ENCODE measurements around the gene IL4R.
"Not testable (repeated sequence)": the region's sequence is repeated elsewhere in the genome, so short reads cannot be mapped to it uniquely, and the experiment has no call there.

Gene IL4R

DNA sequence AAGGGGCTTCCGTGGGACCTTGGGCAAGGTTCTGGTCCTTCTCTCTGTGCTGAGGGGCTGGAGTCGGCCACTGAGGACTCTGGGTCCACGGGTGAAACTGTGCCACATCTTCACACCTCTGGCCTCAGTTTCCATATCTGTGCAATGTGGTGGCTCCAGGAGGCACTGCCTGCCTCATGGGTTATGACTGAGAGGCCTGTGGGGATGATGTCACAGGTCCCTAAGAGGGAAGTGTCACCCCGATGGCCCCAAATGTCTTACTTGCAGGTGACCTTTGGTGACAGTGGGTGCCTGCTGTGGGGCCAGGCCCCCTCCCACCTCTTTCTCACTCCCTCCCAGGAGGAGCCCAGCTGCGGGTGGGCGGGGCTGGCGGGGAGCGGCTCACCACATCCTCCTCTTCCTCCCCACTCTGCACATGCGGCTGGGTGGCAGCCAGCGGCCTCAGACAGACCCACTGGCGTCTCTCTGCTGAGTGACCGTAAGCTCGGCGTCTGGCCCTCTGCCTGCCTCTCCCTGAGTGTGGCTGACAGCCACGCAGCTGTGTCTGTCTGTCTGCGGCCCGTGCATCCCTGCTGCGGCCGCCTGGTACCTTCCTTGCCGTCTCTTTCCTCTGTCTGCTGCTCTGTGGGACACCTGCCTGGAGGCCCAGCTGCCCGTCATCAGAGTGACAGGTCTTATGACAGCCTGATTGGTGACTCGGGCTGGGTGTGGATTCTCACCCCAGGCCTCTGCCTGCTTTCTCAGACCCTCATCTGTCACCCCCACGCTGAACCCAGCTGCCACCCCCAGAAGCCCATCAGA lies 88.2 kb downstream of the IL4R start, which contains the start of gene IL21R:
Gene IL21R (plus strand): TSS at position 407 of the 801 bp plus-strand sequence. CDS start 27,898 bp downstream, outside the sequence.
- DNase-seq = peak in 13 of 51 donors; percentile 6 to 43 (median 17)

DNA sequence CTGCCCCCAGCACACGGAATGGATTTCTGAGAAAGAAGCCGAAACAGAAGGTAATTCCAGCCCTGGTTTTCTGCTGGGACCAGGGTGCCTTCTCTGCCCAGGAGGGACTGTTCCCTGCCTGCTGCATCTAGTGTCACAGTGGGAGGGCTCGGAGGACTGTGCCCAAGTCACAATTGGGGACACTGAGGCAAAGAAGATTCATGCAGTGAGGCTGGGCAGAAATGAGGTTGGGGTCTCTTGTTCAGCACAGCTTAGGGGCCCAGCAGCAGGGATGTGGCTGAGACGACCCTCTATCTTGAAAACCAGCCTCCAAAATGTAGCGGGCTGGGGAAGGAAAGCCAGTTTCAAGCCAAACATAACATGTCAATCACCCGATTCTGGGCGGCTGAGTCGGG lies 88.8 kb downstream of the IL4R start:
- no peak for DNase-seq

DNA sequence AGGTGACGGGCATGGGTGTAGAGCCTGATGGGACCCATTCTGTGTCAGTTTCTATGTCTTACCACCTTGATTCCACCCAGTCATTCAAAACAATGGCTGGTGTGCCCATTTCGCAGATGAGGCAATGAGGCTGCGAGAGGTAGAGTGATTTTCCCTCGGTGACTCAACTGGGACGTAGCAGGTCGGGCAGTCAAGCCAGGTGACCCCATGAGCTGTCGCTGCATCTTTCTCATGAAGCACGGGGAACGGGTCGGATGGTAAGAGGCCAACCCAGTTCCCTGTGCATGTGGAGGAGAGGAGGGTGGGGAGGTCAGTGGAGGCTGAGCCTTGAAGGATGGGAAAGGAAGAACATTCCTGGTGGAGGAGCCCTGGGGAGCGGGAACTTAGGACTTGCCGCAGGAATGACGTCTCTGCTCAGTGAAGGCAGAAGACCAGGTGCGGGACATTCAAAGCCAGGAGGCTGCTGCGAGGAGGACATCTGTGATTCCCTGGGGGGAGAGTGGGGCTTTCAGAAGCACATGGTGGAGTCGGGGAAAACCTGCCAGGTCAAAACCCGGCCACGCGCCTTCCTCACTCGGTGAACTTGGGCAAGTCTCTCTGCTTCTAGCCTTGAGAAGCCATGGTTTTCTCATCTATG lies 89.3 kb downstream of the IL4R start:
- no peak for DNase-seq

DNA sequence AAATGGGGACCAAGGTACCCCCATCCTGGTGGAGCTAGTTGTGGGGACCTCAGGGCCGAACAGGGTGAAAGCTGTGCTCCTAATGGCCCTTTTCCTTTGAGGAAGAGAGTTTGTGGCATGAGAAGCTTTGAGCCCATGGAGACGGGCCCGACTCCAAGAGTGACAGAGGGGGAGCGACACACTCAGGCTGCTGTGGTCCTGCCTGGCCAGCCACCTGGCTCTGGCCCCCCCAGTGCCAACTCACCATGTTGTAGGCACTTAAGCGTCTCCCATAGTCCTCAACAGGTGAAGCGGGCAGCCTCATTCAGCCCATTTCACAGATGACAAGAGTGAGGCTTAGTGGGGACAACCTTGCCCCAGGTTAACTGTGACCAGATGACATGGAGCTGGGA lies 89.8 kb downstream of the IL4R start:
- DNase-seq = no peak

DNA sequence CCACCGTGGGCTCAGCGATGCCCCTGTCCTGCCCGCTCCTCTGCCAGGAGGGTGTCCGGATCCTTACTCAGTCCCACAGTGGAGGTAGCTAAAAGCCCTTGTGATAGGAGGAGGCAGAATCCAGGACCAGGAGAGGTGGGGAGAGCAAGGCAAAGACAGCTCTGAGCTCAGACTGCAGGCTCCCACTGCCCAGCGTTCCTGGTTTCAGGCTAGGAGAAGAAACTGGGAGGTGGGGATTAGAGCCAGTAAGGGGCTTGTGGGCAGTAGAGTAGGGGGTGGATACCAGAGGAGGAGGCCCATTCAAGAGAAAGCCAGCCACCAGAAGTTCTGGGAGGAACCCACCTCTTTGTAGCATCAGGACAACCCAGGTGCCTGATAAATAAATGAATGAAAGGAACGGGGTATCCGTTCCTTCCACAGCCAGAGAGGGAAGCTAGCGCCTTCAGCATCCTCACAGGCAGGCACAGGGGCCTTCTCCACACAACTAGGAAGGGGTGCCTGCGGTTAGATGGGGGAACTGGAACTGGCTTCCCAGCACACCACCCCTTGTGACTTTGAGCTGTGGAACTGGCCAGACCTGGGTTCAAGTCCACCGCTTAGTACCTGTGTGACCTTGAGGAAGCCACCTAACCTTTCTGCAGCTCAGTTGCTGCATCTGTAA lies 90.5 kb downstream of the IL4R start:
- no peak for DNase-seq

DNA sequence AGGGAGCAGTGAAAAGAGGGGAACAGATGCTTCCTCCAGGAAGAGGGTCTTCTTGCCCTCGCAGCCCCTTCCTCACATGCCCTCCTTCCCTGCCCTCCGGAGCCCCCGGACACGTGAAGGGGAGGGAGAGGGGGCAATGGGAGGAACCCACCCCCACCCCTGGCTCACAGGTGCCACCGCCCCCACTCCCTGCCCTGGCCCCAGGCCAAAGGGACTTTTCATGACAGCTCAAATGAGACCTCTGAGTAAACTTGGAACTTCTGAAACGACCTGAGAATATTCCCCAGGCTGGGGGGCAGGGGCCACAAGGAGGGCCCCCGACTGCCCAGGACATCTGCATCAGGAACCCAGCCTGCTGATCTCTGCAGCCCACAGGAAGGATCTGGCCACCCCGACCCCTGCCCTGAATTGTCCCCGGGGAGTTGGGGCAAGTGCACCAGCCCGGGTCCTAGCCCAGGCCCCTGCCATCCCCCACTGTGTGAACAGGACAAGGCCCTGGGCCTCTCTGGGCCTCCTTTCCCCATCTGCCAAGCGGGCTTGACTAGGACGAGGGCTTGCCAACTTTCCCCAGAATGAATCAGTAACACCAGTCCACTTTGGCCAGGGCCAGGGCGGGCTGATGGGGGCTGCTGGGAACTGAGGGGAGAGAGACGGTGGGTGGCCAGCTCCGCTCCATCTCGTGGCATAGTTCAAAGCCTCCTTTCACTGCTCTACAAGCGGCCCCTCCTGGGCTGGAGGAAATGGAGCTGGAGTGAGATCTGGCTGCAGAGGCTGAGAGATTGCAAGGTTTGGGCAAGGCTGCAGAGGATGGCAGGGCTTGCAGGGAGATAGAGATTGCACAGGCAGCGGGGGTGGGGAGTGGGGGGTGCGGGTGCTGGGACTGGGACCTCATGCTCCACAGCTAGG lies 92.0 kb downstream of the IL4R start:
- DNase-seq = no peak

DNA sequence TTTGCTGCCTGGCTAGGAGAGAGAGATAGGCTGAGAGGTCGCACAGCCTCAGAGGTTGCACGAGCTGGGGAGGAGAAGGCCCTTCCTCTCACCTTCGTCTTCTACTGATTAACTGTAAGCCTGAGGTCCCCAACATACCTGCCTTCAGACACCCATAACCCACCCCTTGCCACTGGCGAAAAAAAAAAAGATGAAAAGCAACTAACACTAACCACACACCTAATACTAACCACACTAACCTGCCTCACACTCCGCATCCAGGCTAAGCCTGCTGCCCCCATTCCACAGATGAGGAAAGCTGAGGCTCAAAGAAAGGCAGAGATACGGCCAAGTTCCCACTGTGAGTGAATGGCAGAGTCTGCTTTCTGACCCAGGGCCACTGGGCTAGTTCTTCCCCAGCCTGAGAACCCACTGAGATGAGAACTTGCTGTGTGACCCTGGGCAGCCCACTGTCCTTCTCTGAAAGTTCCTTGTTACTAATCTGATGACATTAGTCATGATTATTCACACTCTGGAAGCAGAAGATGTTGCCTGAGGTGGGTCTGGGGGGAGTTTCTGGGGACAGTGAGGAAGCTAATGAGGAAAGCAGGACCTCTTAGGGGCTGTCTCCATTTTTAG lies 92.8 kb downstream of the IL4R start:
- DNase-seq = no peak

DNA sequence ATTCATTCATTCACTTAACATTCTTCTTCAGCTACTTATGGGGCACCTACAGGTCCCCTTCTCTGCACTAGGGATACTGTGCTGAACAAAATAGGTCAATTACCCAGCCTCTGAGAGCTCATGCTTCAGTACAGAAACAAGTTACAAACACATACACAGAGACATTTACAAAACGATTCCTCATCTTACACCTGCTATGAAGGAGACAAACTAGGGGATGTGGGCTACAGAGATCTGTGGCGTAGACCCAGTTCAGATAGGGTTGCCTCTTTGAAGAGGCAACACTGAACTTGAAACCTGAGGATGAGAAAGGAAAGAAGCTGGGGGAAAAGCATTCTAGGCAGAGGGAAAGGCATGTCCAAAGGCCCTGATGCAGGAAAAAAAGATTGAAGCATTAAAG lies 93.4 kb downstream of the IL4R start:
- DNase-seq = no peak

DNA sequence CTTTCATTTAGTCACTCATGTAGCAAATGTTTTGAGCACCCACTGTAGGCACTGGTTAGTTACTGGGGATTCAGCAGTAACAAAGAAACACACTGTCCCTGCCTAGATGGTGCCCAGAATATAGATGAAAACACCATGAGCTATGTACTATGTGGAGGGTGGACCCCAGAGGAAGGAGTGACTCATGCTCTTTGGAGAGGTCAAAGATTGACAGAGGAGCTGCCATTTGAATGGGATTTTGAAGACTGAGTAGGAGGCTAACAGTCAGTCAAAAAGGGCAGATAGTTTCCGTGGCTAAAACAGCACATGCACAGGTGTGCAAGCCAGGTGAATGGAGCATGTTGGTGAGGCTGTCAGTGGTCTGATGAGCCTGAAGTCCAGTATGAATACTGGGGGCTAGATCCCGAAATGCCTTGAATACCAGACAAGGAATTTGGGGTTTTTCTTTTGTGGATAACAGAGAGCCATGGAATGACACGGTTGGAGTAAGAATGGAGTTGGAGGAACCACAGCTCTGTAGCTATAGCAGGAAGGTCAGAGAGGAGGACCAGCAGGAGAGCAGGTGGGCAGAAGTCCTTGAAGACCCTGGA lies 94.3 kb downstream of the IL4R start:
- no peak for DNase-seq

DNA sequence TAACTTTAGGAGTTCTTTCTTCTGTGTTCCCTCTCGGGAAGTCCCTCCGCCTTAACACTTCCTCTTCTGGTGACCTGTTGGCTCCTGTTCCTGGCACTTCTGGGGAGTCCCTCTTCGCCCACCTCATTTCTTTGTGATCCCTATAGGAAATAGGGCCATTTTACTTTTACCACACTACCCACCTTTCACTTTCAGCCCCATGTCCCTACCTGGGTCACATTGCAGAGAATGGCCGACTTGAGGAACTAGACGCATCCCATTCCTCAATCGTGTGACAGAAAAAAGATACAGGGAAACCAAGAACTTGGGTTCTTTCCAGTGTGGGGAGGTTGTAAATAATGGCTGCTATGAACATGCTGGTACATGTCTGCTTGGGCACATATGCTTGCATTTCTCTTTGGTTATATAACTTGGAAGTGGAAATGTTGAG lies 94.8 kb downstream of the IL4R start:
- DNase-seq = no peak

DNA sequence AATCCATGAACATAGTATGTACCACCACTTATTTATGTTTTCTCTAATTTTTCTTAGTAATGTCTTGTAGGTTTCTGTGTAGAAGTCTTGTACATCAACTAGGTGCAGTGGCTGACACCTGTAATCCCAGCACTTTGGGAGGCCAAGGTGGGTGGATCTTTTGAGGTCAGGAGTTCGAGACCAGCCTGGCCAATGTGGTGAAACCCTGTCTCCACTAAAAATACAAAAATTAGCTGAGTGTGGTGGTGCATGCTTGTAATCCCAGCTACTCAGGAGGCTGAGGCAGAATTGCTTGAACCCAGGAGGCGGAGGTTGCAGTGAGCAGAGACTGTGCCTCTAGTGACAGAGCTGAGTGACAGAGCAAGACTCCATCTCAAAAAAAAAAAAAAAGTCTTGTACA lies 96.2 kb downstream of the IL4R start:
- DNase-seq = not testable (repeated sequence)

DNA sequence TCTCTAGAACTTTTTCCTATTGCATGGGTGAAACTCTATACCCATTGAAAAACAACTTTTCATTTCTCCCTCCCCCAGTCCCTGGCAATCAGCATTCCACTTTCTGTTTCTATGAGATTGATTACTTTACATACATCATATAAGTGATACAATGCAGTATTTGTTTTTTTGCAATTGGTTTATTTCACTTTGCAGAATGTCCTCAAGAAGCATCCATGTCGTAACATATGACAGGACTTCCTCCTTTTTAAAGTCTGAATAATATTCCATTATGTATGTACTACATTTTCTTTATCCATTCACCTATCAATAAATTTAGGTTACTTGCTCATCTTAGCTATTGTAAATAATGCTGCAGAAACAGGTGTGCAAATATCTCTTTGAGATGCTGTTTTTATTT lies 97.0 kb downstream of the IL4R start:
- no peak for DNase-seq

DNA sequence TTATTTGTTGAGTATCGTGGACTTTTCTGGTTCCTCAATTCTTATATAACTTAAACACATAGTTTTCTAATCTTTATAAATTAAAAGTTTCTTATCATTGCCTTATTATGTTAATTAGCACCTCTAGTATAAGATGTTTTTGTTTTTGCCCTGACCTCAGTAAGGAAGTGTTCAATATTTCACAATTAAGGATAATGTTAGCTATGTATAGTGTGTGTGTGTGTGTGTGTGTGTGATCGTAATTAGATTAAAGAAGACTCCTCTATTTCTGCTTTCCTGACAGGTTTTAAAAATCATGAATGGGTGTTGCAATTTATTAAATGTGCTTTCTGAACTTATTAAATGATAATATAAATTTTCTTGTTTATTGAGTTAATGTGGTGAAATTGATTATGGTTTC lies 100.2 kb downstream of the IL4R start:
- no peak for DNase-seq
